Measurements from ENCODE around the gene CUX1. TPM values are rescaled to one million over a fixed set of nuclear protein-coding genes. Genes with fewer than 3 reads are reported as not detected.

Gene CUX1
- total and polyA plus RNA-seq, 9 donors = 42.2 to 151 (median 126) TPM

- Histone ChIP-seq H3K4me1 (ENCODE audit: insufficient read depth) (no peaks in the 10 kb centered on the region), H3K27me3 (no peaks in the 10 kb centered on the region), H3K36me3 (no peaks in the 10 kb centered on the region), H3K27ac (no peak overlapping the region), H3K4me3 (no peak overlapping the region), H3K9me3 (no peaks in the 10 kb centered on the region)
- DNase-seq = no peak
- intact Hi-C loops (cut with DNase I) = no loop called here
- TF ChIP-seq CTCF (IDR thresholded peaks at IDR 0.05) = no peak
- no peak for TF ChIP-seq EP300 (IDR thresholded peaks at IDR 0.05)
- TF ChIP-seq POLR2A (IDR thresholded peaks at IDR 0.05) = no peak
- WGBS, 3 donors = 88 to 89% (median 89%) methylated on average over 24 of the region's 24 CpGs
Measured at GRCh38 chr7:102080434-102081243, 263.2 kb downstream of the CUX1 start.

- Histone ChIP-seq H3K9me3 (no peaks in the 10 kb centered on the region), H3K36me3 (no peaks in the 10 kb centered on the region), H3K4me3 (no peak overlapping the region), H3K27ac (no peak overlapping the region), H3K4me1 (ENCODE audit: insufficient read depth) (no peaks in the 10 kb centered on the region), H3K27me3 (no peaks in the 10 kb centered on the region)
- WGBS, 3 donors = 85 to 86% (median 86%) methylated on average over 9 of the region's 9 CpGs
- DNase-seq = no peak
- intact Hi-C loops (cut with DNase I) = no loop called here
- TF ChIP-seq CTCF (IDR thresholded peaks at IDR 0.05) (no peak), EP300 (IDR thresholded peaks at IDR 0.05) (no peak), POLR2A (IDR thresholded peaks at IDR 0.05) (no peak)
Measured at GRCh38 chr7:102081244-102081627, 263.8 kb downstream of the CUX1 start.

GRCh38 chr7:102082693-102083368 lies 265.4 kb downstream of the CUX1 start:
- no peaks in the 10 kb centered on the region for H3K36me3 ChIP-seq
- no peaks in the 10 kb centered on the region for H3K9me3 ChIP-seq
- no peak overlapping the region for H3K27ac ChIP-seq
- no peak overlapping the region for H3K4me3 ChIP-seq
- H3K4me1 ChIP-seq (ENCODE audit: insufficient read depth) = no peaks in the 10 kb centered on the region
- intact Hi-C loops (cut with DNase I) = no loop called here
- no peak for DNase-seq
- WGBS, 3 donors = 84 to 92% (median 88%) methylated on average over 5 of the region's 5 CpGs
- H3K27me3 ChIP-seq = no peaks in the 10 kb centered on the region
- TF ChIP-seq CTCF (IDR thresholded peaks at IDR 0.05) = no peak
- no peak for TF ChIP-seq POLR2A (IDR thresholded peaks at IDR 0.05)
- no peak for TF ChIP-seq EP300 (IDR thresholded peaks at IDR 0.05)

GRCh38 chr7:102085218-102085772 lies 267.9 kb downstream of the CUX1 start:
- H3K4me1 ChIP-seq (ENCODE audit: insufficient read depth) = no peaks in the 10 kb centered on the region
- H3K27me3 ChIP-seq = no peaks in the 10 kb centered on the region
- no peaks in the 10 kb centered on the region for H3K9me3 ChIP-seq
- 72 to 82% (median 73%) methylated on average over 5 of the region's 5 CpGs for WGBS, 3 donors
- intact Hi-C loops (cut with DNase I) = no loop called here
- TF ChIP-seq EP300 (IDR thresholded peaks at IDR 0.05) (no peak), POLR2A (IDR thresholded peaks at IDR 0.05) (no peak), CTCF (IDR thresholded peaks at IDR 0.05) (no peak)
- H3K4me3 ChIP-seq = no peak overlapping the region
- no peak for DNase-seq
- H3K27ac ChIP-seq = no peak overlapping the region
- no peaks in the 10 kb centered on the region for H3K36me3 ChIP-seq

Data from ovary (tissue), 9 donors.